ENCODE data around the gene ARCN1.

DNA sequence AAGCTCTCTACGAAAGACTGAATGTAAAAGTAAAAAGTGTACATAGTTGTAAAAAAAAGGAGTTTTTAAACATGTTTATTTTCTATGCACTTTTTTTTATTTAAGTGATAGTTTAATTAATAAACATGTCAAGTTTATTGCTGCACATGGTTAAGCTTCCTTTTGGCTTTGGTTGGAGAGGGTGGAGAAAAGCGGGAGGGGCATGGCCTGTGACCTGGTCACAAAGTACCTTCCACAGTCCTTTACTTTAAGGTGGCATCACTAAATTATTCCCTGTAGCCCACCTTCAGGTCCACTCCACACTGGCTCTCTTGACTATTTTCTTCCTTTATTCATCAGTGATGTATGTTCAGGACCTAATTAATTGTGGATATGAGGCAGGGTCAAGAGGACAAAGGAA lies 45.5 kb upstream of the ARCN1 start:
- TF ChIP-seq GATA2 (IDR thresholded peaks at IDR 0.05; ENCODE audit: low read depth, low read length) (no peak), GATA3 (IDR thresholded peaks at IDR 0.05; ENCODE audit: low read depth, low read length) (no peak)
